Activated CD4-positive, alpha-beta T cell treated with anti-CD3 and anti-CD28 coated beads, Interleukin-2, amount 10 ng/mL, durations not matched to agents 24 days and 14 days (primary cell): Measurements from ENCODE around the gene FRMD8. TPM values are rescaled to one million over a fixed set of nuclear protein-coding genes. Genes with fewer than 3 reads are reported as not detected.

ENCODE experiments used
- DNase-seq: peaks from one replicate; pipeline ENCODE4 v3.0.0; 2022
- H3K27ac Mint-ChIP-seq: one replicate; pipeline ENCODE4 v1.8.0; 2022; ENCODE audit warnings: mild to moderate bottlenecking, mixed read lengths
- H3K27me3 Mint-ChIP-seq: one replicate; pipeline ENCODE4 v1.8.0; 2022; ENCODE audit warnings: mixed read lengths
- H3K36me3 Mint-ChIP-seq: one replicate; pipeline ENCODE4 v1.8.0; 2022; ENCODE audit warnings: low read depth, mild to moderate bottlenecking, mixed read lengths
- H3K4me1 Mint-ChIP-seq: one replicate; pipeline ENCODE4 v1.8.0; 2021; ENCODE audit warnings: mixed read lengths
- H3K4me3 Mint-ChIP-seq: one replicate; pipeline ENCODE4 v1.8.0; 2022; ENCODE audit warnings: mild to moderate bottlenecking, moderate library complexity, mixed read lengths
- H3K9me3 Mint-ChIP-seq: one replicate; pipeline ENCODE4 v1.8.0; 2021; ENCODE audit warnings: mixed read lengths
- intact Hi-C: fragments of 100-400 bp; cut with micrococcal nuclease; formaldehyde crosslinking; loops from one replicate; pipeline ENCODE4 v1.15.1; 2023
- total RNA-seq: library from RNA; stranded (reverse); gene quantifications from 2 replicates; pipeline ENCODE4 v1.2.3, GENCODE V29; 2022

FRMD8 gene
- total RNA-seq, 1 donor from 2014 or later: 46.7 TPM

DNA sequence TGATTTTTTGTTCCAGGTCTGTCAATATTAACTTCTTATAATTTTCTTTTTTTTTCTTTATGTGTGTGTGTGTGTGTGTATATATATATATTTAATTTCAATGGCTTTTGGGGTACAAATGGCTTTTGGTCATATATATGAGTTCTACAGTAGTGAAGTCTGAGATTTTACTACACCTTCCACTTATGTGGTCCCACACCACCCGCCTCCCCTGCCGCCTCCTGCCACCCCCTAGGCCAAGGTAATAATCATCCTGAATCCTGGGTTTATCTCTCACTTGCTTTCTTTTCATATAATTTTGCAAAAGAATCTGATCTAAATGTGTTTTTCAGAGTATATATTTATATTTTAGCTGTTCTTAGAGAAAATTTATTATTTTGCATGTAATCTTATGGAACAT is 47.2 kb downstream of the FRMD8 start:
- H3K27ac Mint-ChIP-seq: no peak overlapping the region
- no peaks in the 10 kb centered on the region for H3K27me3 Mint-ChIP-seq
- no peak for DNase-seq
- peaks cover 56% of the 10 kb centered on the region for H3K36me3 Mint-ChIP-seq
- H3K4me3 Mint-ChIP-seq: no peak overlapping the region
- intact Hi-C loops: loop anchor here (1.0 to 5.0 kb wide), 3 partner anchors 17 to 67 kb away; no protein-coding TSS in a partner anchor
- H3K9me3 Mint-ChIP-seq: no peaks in the 10 kb centered on the region
- H3K4me1 Mint-ChIP-seq: peaks cover 78% of the 10 kb centered on the region

DNA sequence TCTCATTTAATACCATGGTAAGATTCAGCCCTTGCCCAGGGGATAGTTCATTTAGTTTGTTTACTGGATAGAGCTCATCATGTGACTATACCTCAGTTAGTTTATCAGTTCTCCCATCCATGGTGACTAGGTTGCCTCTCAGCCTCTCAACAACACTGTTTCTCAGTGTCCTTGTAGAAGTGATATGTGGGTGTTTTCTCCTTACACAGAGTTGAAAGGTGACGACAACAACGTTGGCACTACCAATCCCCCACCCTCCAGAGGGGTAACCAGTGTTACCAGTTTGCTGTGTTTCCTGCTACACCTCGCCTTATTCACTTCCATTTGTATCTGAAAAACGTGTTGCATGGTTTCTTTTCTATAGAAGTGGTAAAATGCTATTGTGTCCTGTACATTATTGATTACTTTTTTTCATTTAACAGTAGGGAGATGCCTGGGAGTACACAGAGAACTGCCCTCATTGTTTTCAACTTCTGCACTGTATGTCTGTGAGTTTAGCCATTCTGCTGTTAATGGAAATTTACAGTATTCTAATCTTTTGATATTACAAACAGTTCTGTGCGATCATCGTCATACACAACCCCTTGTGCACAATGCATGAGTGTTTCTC is 47.7 kb downstream of the FRMD8 start:
- no peak overlapping the region for H3K4me3 Mint-ChIP-seq
- H3K4me1 Mint-ChIP-seq: peaks cover 80% of the 10 kb centered on the region
- H3K36me3 Mint-ChIP-seq: peaks cover 60% of the 10 kb centered on the region
- H3K27ac Mint-ChIP-seq: peak overlapping the region; percentile 34
- H3K27me3 Mint-ChIP-seq: no peaks in the 10 kb centered on the region
- DNase-seq: no peak
- intact Hi-C loops: loop anchor here (5.0 kb wide), 1 partner anchor 33 kb away; no protein-coding TSS in a partner anchor
- no peaks in the 10 kb centered on the region for H3K9me3 Mint-ChIP-seq

- no peak for DNase-seq
- no peaks in the 10 kb centered on the region for H3K27me3 Mint-ChIP-seq
- no peaks in the 10 kb centered on the region for H3K9me3 Mint-ChIP-seq
- H3K4me1 Mint-ChIP-seq: peaks cover 79% of the 10 kb centered on the region
- intact Hi-C loops: loop anchor here (5.0 kb wide), 1 partner anchor 32 kb away; no protein-coding TSS in a partner anchor
- peaks cover 63% of the 10 kb centered on the region for H3K36me3 Mint-ChIP-seq
- H3K27ac Mint-ChIP-seq: peak overlapping the region; percentile 75
- no peak overlapping the region for H3K4me3 Mint-ChIP-seq
Measured at GRCh38 chr11:65434667-65435410, 48.4 kb downstream of the FRMD8 start.

GRCh38 chr11:65435411-65435931 is 49.0 kb downstream of the FRMD8 start:
- no peaks in the 10 kb centered on the region for H3K27me3 Mint-ChIP-seq
- peaks cover 62% of the 10 kb centered on the region for H3K36me3 Mint-ChIP-seq
- intact Hi-C loops: no loop called here
- no peak for DNase-seq
- peaks cover 77% of the 10 kb centered on the region for H3K4me1 Mint-ChIP-seq
- no peaks in the 10 kb centered on the region for H3K9me3 Mint-ChIP-seq
- peak overlapping the region; percentile 75 for H3K27ac Mint-ChIP-seq
- H3K4me3 Mint-ChIP-seq: no peak overlapping the region

DNA sequence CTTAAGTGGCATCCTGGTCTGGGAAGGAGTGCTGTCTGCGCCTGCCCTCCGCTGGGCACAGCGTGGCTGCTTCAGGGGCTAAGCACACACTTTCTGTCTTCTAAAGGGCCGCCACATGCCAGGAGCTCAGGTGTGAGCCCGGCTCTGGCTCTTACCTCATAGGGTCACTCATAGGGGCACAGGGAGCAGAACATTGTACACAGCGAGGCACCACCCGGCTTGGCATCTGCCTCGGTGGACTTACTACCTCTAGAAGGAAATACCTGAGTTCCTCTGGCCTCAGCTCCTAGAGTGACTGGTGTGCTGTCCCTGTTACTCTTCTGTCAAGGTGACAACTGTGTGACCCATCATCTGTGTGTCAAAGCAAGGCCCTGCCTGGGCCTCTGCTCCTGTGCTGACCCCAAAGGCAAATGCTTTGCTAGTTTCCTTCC is 49.6 kb downstream of the FRMD8 start:
- H3K9me3 Mint-ChIP-seq: no peaks in the 10 kb centered on the region
- H3K4me3 Mint-ChIP-seq: no peak overlapping the region
- H3K27me3 Mint-ChIP-seq: no peaks in the 10 kb centered on the region
- intact Hi-C loops: no loop called here
- H3K4me1 Mint-ChIP-seq: peaks cover 75% of the 10 kb centered on the region
- DNase-seq: no peak
- H3K27ac Mint-ChIP-seq: peak overlapping the region; percentile 75
- H3K36me3 Mint-ChIP-seq: peaks cover 63% of the 10 kb centered on the region

GRCh38 chr11:65436412-65437032 is 50.1 kb downstream of the FRMD8 start:
- H3K4me3 Mint-ChIP-seq: no peak overlapping the region
- H3K27me3 Mint-ChIP-seq: no peaks in the 10 kb centered on the region

DNA sequence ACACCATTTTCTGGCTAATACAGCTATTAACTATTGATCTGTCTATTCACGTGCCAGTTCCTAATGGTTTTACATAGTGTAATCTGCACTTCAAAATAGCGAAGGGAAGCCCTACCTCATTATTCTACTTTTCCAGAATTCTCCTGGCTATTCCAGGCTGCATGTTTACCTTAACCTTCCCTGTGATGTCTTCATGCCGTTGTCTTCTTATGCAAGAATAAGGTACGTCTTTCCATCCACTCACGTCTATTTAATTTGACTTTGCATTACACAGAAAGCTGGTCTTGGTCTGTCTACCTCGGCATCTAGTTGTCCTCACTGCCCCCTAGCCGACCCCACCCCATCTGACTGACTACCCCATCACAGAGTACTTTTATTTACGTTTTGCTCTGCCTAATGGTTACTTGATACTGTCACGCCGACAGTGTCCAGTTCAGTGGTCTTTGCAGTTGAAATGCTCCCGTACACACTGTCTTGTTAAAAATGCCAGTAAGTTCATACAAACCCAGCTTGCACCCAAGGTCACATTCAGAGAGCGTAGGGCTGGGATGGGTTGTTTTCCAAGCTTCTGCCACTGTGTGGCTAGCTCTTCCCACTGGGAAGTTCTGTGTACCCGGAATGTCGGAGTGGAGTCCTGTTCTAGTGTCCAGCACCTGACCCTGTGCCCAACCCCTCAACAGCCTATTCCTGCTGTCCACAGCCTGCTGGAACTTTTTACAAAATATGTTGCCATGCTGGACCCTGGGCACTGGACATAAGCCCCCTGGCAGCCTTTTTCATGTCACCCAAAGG is 51.2 kb downstream of the FRMD8 start:
- DNase-seq: no peak
- intact Hi-C loops: no loop called here
- peaks cover 66% of the 10 kb centered on the region for H3K36me3 Mint-ChIP-seq
- H3K4me3 Mint-ChIP-seq: no peak overlapping the region
- no peaks in the 10 kb centered on the region for H3K9me3 Mint-ChIP-seq
- peaks cover 67% of the 10 kb centered on the region for H3K4me1 Mint-ChIP-seq
- peak overlapping the region; percentile 5 for H3K27ac Mint-ChIP-seq
- H3K27me3 Mint-ChIP-seq: no peaks in the 10 kb centered on the region

More at GRCh38 chr11:65436412-65437032, 50.1 kb downstream of the FRMD8 start:
- H3K9me3 Mint-ChIP-seq: no peaks in the 10 kb centered on the region
- peaks cover 63% of the 10 kb centered on the region for H3K36me3 Mint-ChIP-seq
- H3K4me1 Mint-ChIP-seq: peaks cover 73% of the 10 kb centered on the region
- peak overlapping the region; percentile 75 for H3K27ac Mint-ChIP-seq
- no peak for DNase-seq
- intact Hi-C loops: no loop called here

DNA sequence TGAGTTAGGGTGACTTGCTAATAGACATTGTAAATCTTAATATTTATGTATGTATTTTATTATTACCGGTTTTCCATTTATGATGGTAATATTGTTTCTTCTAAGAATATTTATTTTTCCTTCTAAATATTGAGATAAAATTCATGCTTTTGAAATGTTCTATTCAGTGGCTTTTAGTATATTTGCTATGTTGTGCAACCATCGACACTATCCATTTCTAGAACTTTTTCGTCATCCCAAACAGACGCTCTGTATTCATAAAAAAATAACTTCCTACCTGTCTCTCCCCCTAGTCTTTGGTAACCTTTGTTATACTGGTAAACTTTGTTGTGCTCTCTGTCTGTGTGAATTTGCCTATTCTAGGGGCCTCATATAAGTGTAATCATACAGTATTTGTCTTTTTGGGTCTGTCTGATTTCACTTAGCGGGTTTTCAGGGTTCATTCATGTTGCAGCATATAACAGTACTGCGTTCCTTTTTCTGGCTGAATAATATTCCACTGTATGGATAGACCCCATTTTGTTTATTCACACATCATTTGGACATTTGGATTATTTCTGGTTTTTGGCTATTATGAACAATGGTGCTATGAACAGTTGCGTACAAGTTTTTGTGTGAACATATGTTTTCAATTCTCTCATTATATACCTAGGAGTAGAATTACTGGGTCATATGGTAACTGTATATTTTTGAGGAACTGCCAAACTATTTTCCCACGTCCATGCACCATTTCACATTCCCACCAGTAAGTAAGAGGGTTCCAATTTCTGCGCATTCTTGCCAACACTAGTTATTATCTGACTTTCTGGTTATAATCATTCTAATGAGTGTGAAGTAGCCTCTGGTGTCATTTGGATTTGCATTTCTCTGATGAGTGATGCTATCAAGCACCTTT is 52.1 kb downstream of the FRMD8 start:
- Mint-ChIP-seq H3K36me3 (peaks cover 64% of the 10 kb centered on the region), H3K9me3 (no peaks in the 10 kb centered on the region), H3K27me3 (no peaks in the 10 kb centered on the region), H3K4me3 (no peak overlapping the region), H3K4me1 (peaks cover 66% of the 10 kb centered on the region), H3K27ac (peak overlapping the region; percentile 22)
- no peak for DNase-seq
- intact Hi-C loops: no loop called here

DNA sequence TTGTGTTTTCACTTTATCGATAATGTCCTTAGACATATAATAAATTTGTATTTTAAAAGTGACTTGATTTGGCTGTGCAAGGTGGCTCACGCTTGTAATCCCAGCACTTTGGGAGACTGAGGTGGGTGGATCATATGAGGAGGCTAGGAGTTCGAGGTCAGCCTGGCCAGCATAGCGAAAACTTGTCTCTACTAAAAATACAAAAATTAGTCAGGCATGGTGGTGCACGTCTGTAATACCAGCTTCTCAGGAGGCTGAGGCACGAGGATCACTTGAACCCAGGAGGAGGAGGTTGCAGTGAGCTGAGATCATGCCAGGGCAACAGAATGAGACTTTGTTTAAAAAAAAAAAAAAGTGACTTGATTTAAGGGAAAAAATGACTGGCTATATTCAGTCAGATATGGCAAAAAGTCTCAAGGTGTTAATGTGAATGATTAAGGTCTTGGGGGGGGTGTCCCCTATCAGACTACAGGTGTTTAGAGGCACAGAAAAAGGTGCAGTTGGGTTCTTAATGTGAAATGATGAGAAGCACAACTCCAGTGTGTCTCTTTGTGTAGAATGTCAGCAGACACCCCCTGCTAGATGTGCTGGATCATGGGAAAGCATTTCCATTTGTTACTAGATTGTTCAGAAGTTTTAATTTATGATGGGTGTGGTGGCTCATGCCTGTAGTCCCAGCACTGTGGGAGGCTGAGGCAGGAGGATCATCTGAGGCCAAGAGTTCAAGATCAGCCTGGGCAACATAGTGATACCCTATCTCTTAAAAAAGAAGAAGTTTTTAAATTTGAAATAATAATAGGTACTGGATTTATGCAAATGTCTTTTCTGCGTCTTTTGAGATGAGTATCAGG is 53.1 kb downstream of the FRMD8 start:
- Mint-ChIP-seq H3K4me1 (peaks cover 65% of the 10 kb centered on the region), H3K36me3 (peaks cover 60% of the 10 kb centered on the region), H3K27ac (peak overlapping the region; percentile 87), H3K27me3 (no peaks in the 10 kb centered on the region), H3K4me3 (no peak overlapping the region), H3K9me3 (no peaks in the 10 kb centered on the region)
- intact Hi-C loops: loop anchor here (2.0 kb wide), 1 partner anchor 15 kb away; no protein-coding TSS in a partner anchor
- no peak for DNase-seq

- no peak for DNase-seq
- H3K36me3 Mint-ChIP-seq: peaks cover 52% of the 10 kb centered on the region
- H3K27me3 Mint-ChIP-seq: no peaks in the 10 kb centered on the region
- intact Hi-C loops: loop anchor here (2.0 kb wide), 1 partner anchor 14 kb away; no protein-coding TSS in a partner anchor
- peaks cover 54% of the 10 kb centered on the region for H3K4me1 Mint-ChIP-seq
- H3K27ac Mint-ChIP-seq: peak overlapping the region; percentile 87
- H3K4me3 Mint-ChIP-seq: peak overlapping the region; percentile 48
- H3K9me3 Mint-ChIP-seq: no peaks in the 10 kb centered on the region
Measured at GRCh38 chr11:65440831-65441499, 54.5 kb downstream of the FRMD8 start.

DNA sequence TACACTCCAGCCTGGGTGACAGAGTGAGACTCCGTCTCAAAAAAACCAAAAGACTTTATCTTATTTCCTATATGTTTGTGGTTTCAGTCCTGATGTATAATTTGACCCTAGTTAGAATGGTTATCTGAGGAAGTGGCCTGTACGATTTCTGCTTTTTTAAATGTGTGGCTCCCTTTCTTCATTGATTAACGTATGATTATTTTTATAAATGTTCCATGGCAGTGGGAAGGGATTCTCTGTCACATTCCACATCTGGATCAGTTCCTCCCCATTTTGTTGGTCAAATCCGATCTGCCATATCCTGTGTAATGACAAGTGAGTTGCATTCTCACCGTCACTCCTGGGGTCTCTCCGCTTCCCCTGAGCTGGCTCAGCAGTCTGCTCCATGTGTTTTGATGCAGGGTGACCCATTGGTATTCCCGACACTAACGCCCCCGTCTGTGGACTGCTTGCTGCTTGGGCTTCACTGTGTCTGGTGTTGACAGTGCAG is 56.5 kb downstream of the FRMD8 start:
- H3K27me3 Mint-ChIP-seq: no peaks in the 10 kb centered on the region
- no peaks in the 10 kb centered on the region for H3K9me3 Mint-ChIP-seq
- H3K27ac Mint-ChIP-seq: peak overlapping the region; percentile 81
- no peak overlapping the region for H3K4me3 Mint-ChIP-seq
- H3K4me1 Mint-ChIP-seq: peaks cover 44% of the 10 kb centered on the region
- DNase-seq: no peak
- peaks cover 35% of the 10 kb centered on the region for H3K36me3 Mint-ChIP-seq
- intact Hi-C loops: no loop called here
